ENCODE measurements around the gene RNF38. TPM values are rescaled to one million over a fixed set of nuclear protein-coding genes. Genes with fewer than 3 reads are reported as not detected.

RNF38 gene
- total RNA-seq, 1 experiment from 2014 or later: 60.2 TPM

- Histone ChIP-seq H2AFZ (ENCODE audit: low read length) (no peak overlapping the region), H3K4ac (ENCODE audit: low read depth, low read length) (no peak overlapping the region), H3K23ac (ENCODE audit: insufficient read length, low read depth, low read length) (no peak overlapping the region), H2BK120ac (ENCODE audit: low read depth, low read length, poor library complexity, severe bottlenecking) (no peak overlapping the region), H4K91ac (ENCODE audit: insufficient read length, low read depth, low read length) (no peak overlapping the region), H2AK5ac (ENCODE audit: insufficient read length, low read length) (no peak overlapping the region), H3K23me2 (ENCODE audit: insufficient read length, low read depth, low read length, poor library complexity, severe bottlenecking) (no peaks in the 10 kb centered on the region), H2BK15ac (ENCODE audit: low read depth, low read length) (no peak overlapping the region), H2BK12ac (ENCODE audit: insufficient read length, low read depth, low read length) (no peak overlapping the region), H3K56ac (ENCODE audit: insufficient read length, low read depth, low read length) (no peak overlapping the region), H4K5ac (ENCODE audit: insufficient read length, low read depth, low read length) (no peak overlapping the region), H3K4me2 (ENCODE audit: insufficient read depth, insufficient read length, low read length) (no peak overlapping the region), H3T11ph (ENCODE audit: low read length) (no peak overlapping the region), H3K9ac (ENCODE audit: extremely low read depth, insufficient read length, low read length) (no peak overlapping the region), H3K4me1 (ENCODE audit: insufficient read depth, low read length) (no peaks in the 10 kb centered on the region), H3K27me3 (ENCODE audit: insufficient read depth, low read length) (no peaks in the 10 kb centered on the region), H3K14ac (ENCODE audit: insufficient read depth, low read length) (no peak overlapping the region), H2BK5ac (ENCODE audit: insufficient read length, low read length) (no peak overlapping the region), H4K20me1 (ENCODE audit: control insufficient read depth, insufficient read depth, insufficient read length) (no peaks in the 10 kb centered on the region), H3K9me3 (ENCODE audit: control insufficient read depth, low read depth, low read length) (no peaks in the 10 kb centered on the region), H3K27ac (ENCODE audit: insufficient read length, low read depth, low read length) (no peak overlapping the region), H2BK20ac (ENCODE audit: low read depth, low read length, poor library complexity, severe bottlenecking) (no peak overlapping the region), H4K8ac (replicated peaks; ENCODE audit: insufficient read length, low read depth, low read length) (no peak overlapping the region), H3K79me1 (ENCODE audit: insufficient read depth, low read depth, low read length, poor library complexity, severe bottlenecking) (no peaks in the 10 kb centered on the region), H3K18ac (ENCODE audit: insufficient read length, low read depth, low read length) (no peak overlapping the region), H3K79me2 (ENCODE audit: insufficient read depth, low read length) (no peaks in the 10 kb centered on the region)
- WGBS (ENCODE audit: extremely low coverage, insufficient read length, low lambda C conversion rate): no CpG with 5 or more reads among the region's 1 CpG
- H3K36me3 Mint-ChIP-seq (ENCODE audit: insufficient read depth in 1 of 3, low read depth in 3 of 3): peaks cover 26 to 69% (median 64%) of the 10 kb centered on the region in 3 experiments; a peak in 6 of 7 replicates
- TF ChIP-seq CTCF (conservative IDR thresholded peaks at IDR 0.05): no peak
- no peaks in the 10 kb centered on the region; the same call in 1 of the 2 replicates for H3K27me3 Mint-ChIP-seq (ENCODE audit: low read depth)
- DNase-seq: no peak
- no peaks in the 10 kb centered on the region for H3K4me1 Mint-ChIP-seq
- H3K9me3 Mint-ChIP-seq: no peaks in the 10 kb centered on the region
- no peak overlapping the region for H3K4me3 Mint-ChIP-seq
- H3K27ac Mint-ChIP-seq: no peak overlapping the region
Measured at GRCh38 chr9:36337865-36338264, 62.2 kb downstream of the RNF38 start.
